HepG2 (cell line): ENCODE results near the gene ACTR3. TPM values are rescaled to one million over a fixed set of nuclear protein-coding genes. Genes with fewer than 3 reads are reported as not detected.

Source experiments
- BCL3 ChIP-seq: sonication (generic); formaldehyde crosslinking; IDR thresholded peaks from 2 replicates; pipeline ENCODE4 v1.5.1; 2020; ENCODE audit warnings: mild to moderate bottlenecking, missing genetic modification reagents, moderate library complexity
- BCL6 ChIP-seq: IDR thresholded peaks from 2 replicates; pipeline ENCODE4 v1.6.1; 2016; ENCODE audit warnings: missing genetic modification reagents, missing compliant biosample characterization
- E2F2 ChIP-seq: sonication (generic); formaldehyde crosslinking; IDR thresholded peaks from 2 replicates; pipeline ENCODE4 v1.4.0; 2020; ENCODE audit warnings: missing genetic modification reagents, borderline replicate concordance
- EP300 ChIP-seq, 3 experiments: sonication (generic) in 1 of 3; formaldehyde crosslinking in 1 of 3; IDR thresholded peaks; 2 replicates each; pipeline versions ENCODE4 v1.5.1 to v1.6.1; 2011 to 2020; ENCODE audit warnings: low read depth in 2 of 3, low read length in 2 of 3, borderline replicate concordance in 1 of 3, improper control_type of control experiment in 1 of 3, mild to moderate bottlenecking in 1 of 3, missing genetic modification reagents in 1 of 3, moderate library complexity in 1 of 3
- FOXO4 ChIP-seq: sonication (generic); formaldehyde crosslinking; conservative IDR thresholded peaks from 2 replicates; pipeline ENCODE4 v1.8.1; 2023; ENCODE audit warnings: missing genetic modification reagents
- HDAC2 ChIP-seq: sonication (generic); formaldehyde crosslinking; IDR thresholded peaks from 2 replicates; pipeline ENCODE4 v1.4.0; 2020; ENCODE audit warnings: missing genetic modification reagents
- IRF1 ChIP-seq: sonication (generic); formaldehyde crosslinking; IDR thresholded peaks from 2 replicates; pipeline ENCODE4 v1.4.0; 2020; ENCODE audit warnings: low read depth, mild to moderate bottlenecking, missing genetic modification reagents
- MAFF ChIP-seq: IDR thresholded peaks from 2 replicates; pipeline ENCODE4 v1.6.1; 2011; ENCODE audit warnings: low read depth, low read length, improper control_type of control experiment
- MAFG ChIP-seq: sonication (generic); formaldehyde crosslinking; IDR thresholded peaks from 2 replicates; pipeline ENCODE4 v1.5.1; 2020; ENCODE audit warnings: mild to moderate bottlenecking, missing genetic modification reagents
- MEF2D ChIP-seq: sonication (generic); formaldehyde crosslinking; IDR thresholded peaks from 2 replicates; pipeline ENCODE4 v1.5.1; 2020; ENCODE audit warnings: mild to moderate bottlenecking, missing genetic modification reagents
- MTA3 ChIP-seq: sonication (generic); formaldehyde crosslinking; IDR thresholded peaks from 2 replicates; pipeline ENCODE4 v1.4.0; 2020; ENCODE audit warnings: missing genetic modification reagents
- NR0B2 ChIP-seq: sonication (generic); formaldehyde crosslinking; IDR thresholded peaks from 2 replicates; pipeline ENCODE4 v1.4.0; 2020; ENCODE audit warnings: mild to moderate bottlenecking, missing genetic modification reagents
- PHF8 ChIP-seq: sonication (generic); formaldehyde crosslinking; IDR thresholded peaks from 2 replicates; pipeline ENCODE4 v1.5.0; 2020; ENCODE audit warnings: missing genetic modification reagents
- RNF219 ChIP-seq: sonication (generic); formaldehyde crosslinking; IDR thresholded peaks from 2 replicates; pipeline ENCODE4 v1.5.0; 2020; ENCODE audit warnings: mild to moderate bottlenecking, missing genetic modification reagents
- SOX5 ChIP-seq: IDR thresholded peaks from 2 replicates; pipeline ENCODE4 v1.6.1; 2016; ENCODE audit warnings: borderline replicate concordance
- ZBTB14 ChIP-seq: sonication (generic); formaldehyde crosslinking; IDR thresholded peaks from 2 replicates; pipeline ENCODE4 v1.4.0; 2020; ENCODE audit warnings: missing genetic modification reagents
- ZBTB26 ChIP-seq: IDR thresholded peaks from 2 replicates; pipeline ENCODE4 v1.6.1; 2016; ENCODE audit warnings: missing compliant biosample characterization, missing genetic modification reagents, borderline replicate concordance
- ZMAT3 ChIP-seq: sonication (generic); formaldehyde crosslinking; conservative IDR thresholded peaks from 2 replicates; pipeline ENCODE4 v1.7.0; 2021; ENCODE audit warnings: missing genetic modification reagents
- ZNF296 ChIP-seq: sonication (generic); formaldehyde crosslinking; conservative IDR thresholded peaks from 2 replicates; pipeline ENCODE4 v1.5.0; 2020; ENCODE audit warnings: mild to moderate bottlenecking, missing genetic modification reagents
- ZNF329 ChIP-seq: sonication (generic); formaldehyde crosslinking; IDR thresholded peaks from 2 replicates; pipeline ENCODE4 v1.9.0; 2021; ENCODE audit warnings: low read depth, mild to moderate bottlenecking, missing genetic modification reagents
- polyA plus RNA-seq, 8 experiments: library from polyadenylated mRNA; depleted of rRNA in 3 of 8; stranded (reverse) in 7 of 8; unstranded in 1 of 8; fragments of >200 nt; fragmentation: Illumina TruSeq in 4 of 8; extraction: Trizol in 4 of 8; gene quantifications; 2 replicates each; pipeline versions ENCODE4 v1.2.1 to v1.2.3, GENCODE V29; 2011 to 2016; ENCODE audit warnings: low read depth in 4 of 8, missing spikeins in 1 of 8, mixed read lengths in 1 of 8; ENCODE audit not compliant: insufficient read depth in 1 of 8
- total RNA-seq, 5 experiments: library from RNA; depleted of rRNA; stranded (reverse); fragments of >200 nt; fragmentation: Illumina TruSeq; extraction: Trizol; gene quantifications; 2 replicates each; pipeline ENCODE4 v1.2.3, GENCODE V29; 2016; ENCODE audit warnings: low read depth in 1 of 5

The ACTR3 gene
- total and polyA plus RNA-seq, 2 of the 13 experiments (the other 11 are each of a cell fraction or from before 2014, with no cell fraction given), result 123 to 225 TPM

- TF ChIP-seq SOX5 (CRISPR knock-in tag) (peak; percentile 70; the same call in 1 of the 2 replicates), MAFG (CRISPR knock-in tag) (no peak), MTA3 (CRISPR knock-in tag) (no peak), FOXO4 (CRISPR knock-in tag) (no peak), MAFF (no peak), NR0B2 (no peak), ZNF296 (CRISPR knock-in tag) (no peak), MEF2D (CRISPR knock-in tag) (no peak), EP300 (IDR thresholded peaks at IDR 0.05; ENCODE audit: low read depth in 2 of 2, low read length in 2 of 2) (peak in 1 of 2 experiments; percentile 80; a peak in 2 of 4 replicates), EP300 (CRISPR knock-in tag; IDR thresholded peaks at IDR 0.05; ENCODE audit: borderline replicate concordance) (peak; percentile 61; the same call in 1 of the 2 replicates), BCL6 (peak; percentile 50), BCL3 (CRISPR knock-in tag) (no peak), ZNF329 (no peak), IRF1 (CRISPR knock-in tag) (no peak), RNF219 (no peak), ZBTB14 (no peak), ZBTB26 (no peak), E2F2 (CRISPR knock-in tag) (no peak), HDAC2 (CRISPR knock-in tag) (peak; percentile 42; the same call in 1 of the 2 replicates), PHF8 (CRISPR knock-in tag) (no peak), ZMAT3 (CRISPR knock-in tag) (no peak)
These were observed 76.9 kb downstream of the ACTR3 start (continued) for GRCh38 chr2:113966832-113967231.
